Loucy (cell line): ENCODE data around the gene DQX1.

Experiments
- H2AFZ ChIP-seq: fragments of 200-600 bp; sonication (generic); 2 replicates; pipeline ENCODE4 v1.6.0; 2016; ENCODE audit warnings: antibody characterized with exemption, mild to moderate bottlenecking, low read length, moderate library complexity
- H3F3A ChIP-seq: fragments of 200-600 bp; 2 replicates; pipeline ENCODE4 v1.6.0; 2016; ENCODE audit warnings: antibody characterized with exemption, low read depth, mild to moderate bottlenecking
- H3K27me3 ChIP-seq: fragments of 200-600 bp; sonication (generic); 2 replicates; pipeline ENCODE4 v1.6.1; 2014; ENCODE audit warnings: low read length, mild to moderate bottlenecking; ENCODE audit not compliant: insufficient read depth, poor library complexity, severe bottlenecking
- H3K36me3 ChIP-seq: fragments of 200-600 bp; sonication (generic); 2 replicates; pipeline ENCODE4 v1.6.1; 2016; ENCODE audit warnings: low read length; ENCODE audit not compliant: insufficient read depth
- H3K4me1 ChIP-seq: fragments of 200-600 bp; sonication (generic); 2 replicates; pipeline ENCODE4 v1.5.1; 2014; ENCODE audit warnings: low read length, mild to moderate bottlenecking; ENCODE audit not compliant: insufficient read depth, poor library complexity, severe bottlenecking
- H3K4me2 ChIP-seq: fragments of 200-600 bp; sonication (generic); 2 replicates; pipeline ENCODE4 v1.6.0; 2014; ENCODE audit warnings: antibody characterized with exemption, low read length, low read depth, mild to moderate bottlenecking; ENCODE audit not compliant: poor library complexity, severe bottlenecking
- H3K4me3 ChIP-seq: fragments of 200-600 bp; sonication (generic); 2 replicates; pipeline ENCODE4 v1.5.1; 2014; ENCODE audit warnings: low read length, mild to moderate bottlenecking, mixed read lengths; ENCODE audit not compliant: poor library complexity, severe bottlenecking
- H3K79me2 ChIP-seq: fragments of 200-600 bp; sonication (generic); 2 replicates; pipeline ENCODE4 v1.6.1; 2014; ENCODE audit warnings: low read length; ENCODE audit not compliant: insufficient read depth
- H3K9ac ChIP-seq: fragments of 200-600 bp; sonication (generic); 2 replicates; pipeline ENCODE4 v1.6.0; 2014; ENCODE audit warnings: mild to moderate bottlenecking, low read depth, low read length, moderate library complexity; ENCODE audit not compliant: poor library complexity, severe bottlenecking
- H3K9me2 ChIP-seq: fragments of 200-600 bp; sonication (generic); replicated peaks from 2 replicates; pipeline ENCODE4 v1.6.1; 2016; ENCODE audit warnings: low read depth, low read length, mixed read lengths
- H3K9me3 ChIP-seq: fragments of 200-600 bp; sonication (generic); 2 replicates; pipeline ENCODE4 v1.6.1; 2014; ENCODE audit warnings: mild to moderate bottlenecking, antibody characterized with exemption, low read length, low read depth; ENCODE audit not compliant: insufficient read depth
- H4K20me1 ChIP-seq: fragments of 200-600 bp; sonication (generic); 2 replicates; pipeline ENCODE4 v1.6.0; 2014; ENCODE audit warnings: antibody characterized with exemption, low read length, mild to moderate bottlenecking; ENCODE audit not compliant: insufficient read depth, poor library complexity, severe bottlenecking
- EZH2phosphoT487 ChIP-seq: fragments of 200-600 bp; IDR thresholded peaks from 2 replicates; pipeline ENCODE4 v1.6.1; 2018; ENCODE audit warnings: antibody characterized with exemption, mild to moderate bottlenecking, moderate library complexity, borderline replicate concordance
- TF ChIP-seq, protein P1 (sequence below): fragments of 200-600 bp; sonication (generic); conservative IDR thresholded peaks from 2 replicates; pipeline ENCODE4 v1.5.1; 2014; ENCODE audit warnings: mild to moderate bottlenecking, antibody characterized with exemption, low read length

The DQX1 gene

GRCh38 chr2:74507926-74508520, 18.0 kb downstream of the DQX1 start:
- TF ChIP-seq, protein P1, sequence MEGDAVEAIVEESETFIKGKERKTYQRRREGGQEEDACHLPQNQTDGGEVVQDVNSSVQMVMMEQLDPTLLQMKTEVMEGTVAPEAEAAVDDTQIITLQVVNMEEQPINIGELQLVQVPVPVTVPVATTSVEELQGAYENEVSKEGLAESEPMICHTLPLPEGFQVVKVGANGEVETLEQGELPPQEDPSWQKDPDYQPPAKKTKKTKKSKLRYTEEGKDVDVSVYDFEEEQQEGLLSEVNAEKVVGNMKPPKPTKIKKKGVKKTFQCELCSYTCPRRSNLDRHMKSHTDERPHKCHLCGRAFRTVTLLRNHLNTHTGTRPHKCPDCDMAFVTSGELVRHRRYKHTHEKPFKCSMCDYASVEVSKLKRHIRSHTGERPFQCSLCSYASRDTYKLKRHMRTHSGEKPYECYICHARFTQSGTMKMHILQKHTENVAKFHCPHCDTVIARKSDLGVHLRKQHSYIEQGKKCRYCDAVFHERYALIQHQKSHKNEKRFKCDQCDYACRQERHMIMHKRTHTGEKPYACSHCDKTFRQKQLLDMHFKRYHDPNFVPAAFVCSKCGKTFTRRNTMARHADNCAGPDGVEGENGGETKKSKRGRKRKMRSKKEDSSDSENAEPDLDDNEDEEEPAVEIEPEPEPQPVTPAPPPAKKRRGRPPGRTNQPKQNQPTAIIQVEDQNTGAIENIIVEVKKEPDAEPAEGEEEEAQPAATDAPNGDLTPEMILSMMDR: no peak
- no peak for TF ChIP-seq EZH2phosphoT487
- Histone ChIP-seq H3K4me2 (peak overlapping the region; percentile 99), H2AFZ (peak overlapping the region; percentile 96), H4K20me1 (no peaks in the 10 kb centered on the region), H3K79me2 (peaks cover 17% of the 10 kb centered on the region; the same call in 1 of the 2 replicates), H3K9ac (peak overlapping the region; percentile 85), H3K36me3 (no peaks in the 10 kb centered on the region), H3K4me3 (peak overlapping the region; percentile 86), H3K9me3 (no peaks in the 10 kb centered on the region), H3K27me3 (peaks cover 3% of the 10 kb centered on the region), H3F3A (no peaks in the 10 kb centered on the region), H3K4me1 (peaks cover 21% of the 10 kb centered on the region), H3K9me2 (no peaks in the 10 kb centered on the region)

DNA sequence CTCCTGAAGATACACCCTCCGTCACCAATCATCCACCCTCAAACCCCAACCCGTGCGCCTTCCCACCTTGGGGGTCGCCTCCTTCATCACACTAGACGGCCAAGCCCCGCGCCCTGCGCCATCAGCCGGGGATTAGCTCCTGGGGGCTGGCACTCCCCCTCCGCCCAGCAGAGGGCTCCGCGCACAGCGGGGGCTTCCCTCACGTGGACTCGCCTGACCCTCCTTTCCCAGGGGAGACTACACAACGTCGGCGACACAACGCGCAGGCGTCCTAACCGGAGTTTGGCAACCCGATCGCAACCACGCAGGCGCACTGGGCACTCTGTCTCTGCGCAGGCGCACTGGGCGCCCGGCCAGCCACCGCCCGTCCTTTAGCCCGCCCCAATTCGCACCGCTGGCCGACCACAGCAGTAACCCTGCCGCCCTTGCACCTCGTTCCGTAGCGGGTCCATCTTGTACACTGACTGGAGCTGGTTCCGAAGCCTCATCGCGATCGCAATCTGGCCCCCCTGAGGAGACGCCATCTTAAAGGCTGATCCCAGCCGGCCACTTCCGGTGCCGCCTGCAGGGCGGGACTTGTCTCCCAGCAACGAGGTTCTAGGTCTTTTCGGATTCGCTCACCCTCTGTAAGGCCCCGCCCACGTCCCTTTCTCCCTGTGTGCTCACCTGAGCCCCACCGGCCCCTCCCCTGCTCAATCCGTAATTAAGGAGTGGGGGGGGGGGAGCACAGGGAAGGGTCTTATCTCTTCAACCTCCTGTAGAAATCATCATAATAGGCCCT, 18.7 kb downstream of the DQX1 start, which contains the start of gene PCGF1:
Gene PCGF1, minus strand, starts transcription at position 551 of the 781 bp plus-strand sequence. Its CDS starts 27 bp downstream, at position 524.
- Histone ChIP-seq H3K4me3 (peak within 1 kb of the TSS; percentile 86), H3K79me2 (peaks cover 21% of the 10 kb centered on the region), H3F3A (no peaks in the 10 kb centered on the region), H3K9me3 (no peaks in the 10 kb centered on the region), H2AFZ (peak within 1 kb of the TSS; percentile 96), H3K9me2 (no peaks in the 10 kb centered on the region), H3K4me1 (peaks cover 24% of the 10 kb centered on the region), H3K4me2 (peak within 1 kb of the TSS; percentile 99), H3K36me3 (no peaks in the 10 kb centered on the region), H4K20me1 (no peaks in the 10 kb centered on the region), H3K27me3 (no peaks in the 10 kb centered on the region), H3K9ac (peak within 1 kb of the TSS; percentile 85)
- TF ChIP-seq EZH2phosphoT487: no peak
- TF ChIP-seq, protein P1: peak; percentile 71

- no peaks in the 10 kb centered on the region for H3K9me3 ChIP-seq
- peak overlapping the region; percentile 86 for H3K4me3 ChIP-seq
- H3K9me2 ChIP-seq: no peaks in the 10 kb centered on the region
- peaks cover 23% of the 10 kb centered on the region for H3K79me2 ChIP-seq
- H4K20me1 ChIP-seq: no peaks in the 10 kb centered on the region
- no peaks in the 10 kb centered on the region for H3K36me3 ChIP-seq
- no peak for TF ChIP-seq EZH2phosphoT487
- TF ChIP-seq, protein P1: no peak
- no peaks in the 10 kb centered on the region for H3K27me3 ChIP-seq
- H3F3A ChIP-seq: no peaks in the 10 kb centered on the region
- peak overlapping the region; percentile 99 for H3K4me2 ChIP-seq
- H3K9ac ChIP-seq: peak overlapping the region; percentile 85
- no peak overlapping the region for H2AFZ ChIP-seq
- H3K4me1 ChIP-seq: peaks cover 27% of the 10 kb centered on the region
Observed at GRCh38 chr2:74505448-74506246, 20.4 kb downstream of the DQX1 start.
